Measurements from ENCODE around the gene GPR6. TPM values are rescaled to one million over a fixed set of nuclear protein-coding genes. Genes with fewer than 3 reads are reported as not detected.
A peak's percentile ranks its signal among the peaks of the same experiment; 100 is the strongest.

Gene GPR6, protein sequence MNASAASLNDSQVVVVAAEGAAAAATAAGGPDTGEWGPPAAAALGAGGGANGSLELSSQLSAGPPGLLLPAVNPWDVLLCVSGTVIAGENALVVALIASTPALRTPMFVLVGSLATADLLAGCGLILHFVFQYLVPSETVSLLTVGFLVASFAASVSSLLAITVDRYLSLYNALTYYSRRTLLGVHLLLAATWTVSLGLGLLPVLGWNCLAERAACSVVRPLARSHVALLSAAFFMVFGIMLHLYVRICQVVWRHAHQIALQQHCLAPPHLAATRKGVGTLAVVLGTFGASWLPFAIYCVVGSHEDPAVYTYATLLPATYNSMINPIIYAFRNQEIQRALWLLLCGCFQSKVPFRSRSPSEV
- total RNA-seq: not detected

- H3K4me1 Mint-ChIP-seq (ENCODE audit: low read depth): no peaks in the 10 kb centered on the region
- peaks cover 80% of the 10 kb centered on the region for H3K27me3 Mint-ChIP-seq (ENCODE audit: low read depth)
- peak within 1 kb of the TSS in 1 of 2 donors; percentile 17 for H3K4me3 Mint-ChIP-seq
- peak; percentile 56 to 66 for DNase-seq
- peaks cover 1 to 2% of the 10 kb centered on the region in 2 donors for H3K9me3 Mint-ChIP-seq
- ATAC-seq (replicated peaks in 1 of 2): peak; percentile 48 to 63
- H3K27ac Mint-ChIP-seq: no peak within 1 kb of the TSS
- peaks cover 0 to 3% of the 10 kb centered on the region in 2 donors for H3K36me3 Mint-ChIP-seq (ENCODE audit: insufficient read depth in 2 of 2)
Measured at GRCh38 chr6:109978174-109979032, at the start of gene GPR6. TSS of gene GPR6 (plus strand) at chr6:109978311. CDS start at chr6:109979113, 802 bp downstream.

GRCh38 chr6:109934293-109934692 lies 43.8 kb upstream of the GPR6 start:
- H3K36me3 Mint-ChIP-seq (ENCODE audit: insufficient read depth in 2 of 2): peaks cover 2% of the 10 kb centered on the region in 2 donors
- no peaks in the 10 kb centered on the region for H3K4me1 Mint-ChIP-seq (ENCODE audit: low read depth)
- no peaks in the 10 kb centered on the region for H3K27me3 Mint-ChIP-seq (ENCODE audit: low read depth)
- no peak overlapping the region for H3K27ac Mint-ChIP-seq
- ATAC-seq (replicated peaks in 1 of 2) (no peak), DNase-seq (no peak)
- no peak overlapping the region for H3K4me3 Mint-ChIP-seq
- H3K9me3 Mint-ChIP-seq: peaks cover 4% of the 10 kb centered on the region in 2 donors

- Mint-ChIP-seq H3K4me1 (ENCODE audit: low read depth) (no peaks in the 10 kb centered on the region), H3K36me3 (ENCODE audit: insufficient read depth in 2 of 2) (peaks cover 2% of the 10 kb centered on the region in 2 donors), H3K27me3 (ENCODE audit: low read depth) (peaks cover 26% of the 10 kb centered on the region), H3K27ac (no peak overlapping the region), H3K4me3 (no peak overlapping the region), H3K9me3 (peaks cover 4% of the 10 kb centered on the region in 2 donors)
- ATAC-seq (replicated peaks in 1 of 2) (no peak), DNase-seq (no peak)
Measured at GRCh38 chr6:109939654-109940053, 38.5 kb upstream of the GPR6 start.

- DNase-seq: no peak
- H3K4me1 Mint-ChIP-seq (ENCODE audit: low read depth): no peaks in the 10 kb centered on the region
- no peak for ATAC-seq (replicated peaks in 1 of 2)
- H3K4me3 Mint-ChIP-seq: no peak overlapping the region
- H3K36me3 Mint-ChIP-seq (ENCODE audit: insufficient read depth in 2 of 2): no peaks in the 10 kb centered on the region
- H3K27ac Mint-ChIP-seq: no peak overlapping the region
- H3K27me3 Mint-ChIP-seq (ENCODE audit: low read depth): peaks cover 26% of the 10 kb centered on the region
- no peaks in the 10 kb centered on the region for H3K9me3 Mint-ChIP-seq
Measured at GRCh38 chr6:109944448-109944847, 33.7 kb upstream of the GPR6 start.

DNA sequence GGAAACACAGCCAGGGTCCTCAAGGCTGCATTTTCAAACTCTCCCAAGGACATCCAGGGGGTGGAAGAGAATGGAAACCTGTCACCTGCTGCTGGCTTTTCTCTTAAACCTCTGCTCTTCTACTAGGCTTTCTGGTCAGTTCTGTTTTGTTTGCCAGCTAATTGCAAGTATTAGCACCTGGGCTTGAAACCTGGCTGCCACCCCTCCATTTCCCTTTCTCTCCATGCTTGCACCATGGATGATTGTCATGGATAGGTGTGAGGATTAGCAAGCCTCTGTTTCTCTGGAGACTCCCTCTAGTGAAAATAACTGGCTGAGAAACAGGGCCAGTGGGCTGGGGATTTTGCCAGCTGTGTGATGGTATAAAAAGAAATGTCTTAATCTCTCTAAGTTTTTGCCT lies 33.0 kb upstream of the GPR6 start:
- Mint-ChIP-seq H3K4me3 (no peak overlapping the region), H3K27ac (no peak overlapping the region), H3K4me1 (ENCODE audit: low read depth) (no peaks in the 10 kb centered on the region), H3K27me3 (ENCODE audit: low read depth) (peaks cover 26% of the 10 kb centered on the region), H3K36me3 (ENCODE audit: insufficient read depth in 2 of 2) (no peaks in the 10 kb centered on the region), H3K9me3 (no peaks in the 10 kb centered on the region)
- ATAC-seq (replicated peaks in 1 of 2) (no peak), DNase-seq (no peak)

DNA sequence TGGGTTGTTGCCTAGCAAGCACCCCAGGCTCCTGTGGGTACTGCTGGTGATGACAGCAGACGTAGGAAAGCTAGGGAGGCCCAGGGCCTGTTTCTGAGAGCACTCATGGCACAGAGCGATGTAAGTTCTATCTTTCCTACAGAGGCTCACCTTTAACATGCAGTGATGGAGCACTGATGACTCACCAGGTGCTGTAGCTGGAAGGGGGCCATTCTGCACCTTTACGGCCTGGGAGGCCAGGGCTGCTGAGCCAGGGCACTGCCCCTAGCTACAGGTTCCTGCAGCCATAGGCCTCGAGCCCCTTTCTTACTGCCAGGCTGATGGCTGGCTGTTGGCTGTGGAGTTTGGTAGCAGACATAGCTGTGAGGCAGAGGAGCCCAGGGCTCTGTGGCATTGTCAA lies 31.1 kb upstream of the GPR6 start:
- peaks cover 19% of the 10 kb centered on the region for H3K27me3 Mint-ChIP-seq (ENCODE audit: low read depth)
- no peak for ATAC-seq (replicated peaks in 1 of 2)
- H3K36me3 Mint-ChIP-seq (ENCODE audit: insufficient read depth in 2 of 2): no peaks in the 10 kb centered on the region
- no peak overlapping the region for H3K4me3 Mint-ChIP-seq
- no peak overlapping the region for H3K27ac Mint-ChIP-seq
- no peaks in the 10 kb centered on the region for H3K4me1 Mint-ChIP-seq (ENCODE audit: low read depth)
- no peaks in the 10 kb centered on the region for H3K9me3 Mint-ChIP-seq
- no peak for DNase-seq

- H3K36me3 Mint-ChIP-seq (ENCODE audit: insufficient read depth in 2 of 2): no peaks in the 10 kb centered on the region
Measured at GRCh38 chr6:109949281-109950065, 28.6 kb upstream of the GPR6 start.

DNA sequence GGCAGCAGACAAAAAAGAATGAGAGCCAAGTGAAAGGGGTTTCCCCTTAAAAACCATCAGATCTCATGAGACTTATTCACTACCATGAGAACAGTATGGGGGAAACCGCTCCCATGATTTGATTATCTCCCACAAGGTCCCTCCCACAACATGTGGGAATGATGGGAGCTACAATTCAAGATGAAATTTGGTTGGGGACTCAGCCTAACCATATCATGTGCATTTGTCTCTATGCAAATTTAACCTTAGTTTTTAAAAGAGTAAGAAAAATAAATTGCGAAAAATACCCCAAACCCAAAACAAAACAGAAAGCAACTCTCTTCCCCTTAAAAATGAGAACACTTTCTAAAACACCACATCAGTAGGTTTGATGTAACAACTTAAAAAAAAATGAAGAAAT lies 22.6 kb upstream of the GPR6 start:
- H3K27ac Mint-ChIP-seq: no peak overlapping the region
- no peaks in the 10 kb centered on the region for H3K4me1 Mint-ChIP-seq (ENCODE audit: low read depth)
- ATAC-seq (replicated peaks in 1 of 2) (no peak), DNase-seq (no peak)
- H3K36me3 Mint-ChIP-seq (ENCODE audit: insufficient read depth in 2 of 2): no peaks in the 10 kb centered on the region
- H3K27me3 Mint-ChIP-seq (ENCODE audit: low read depth): peaks cover 2% of the 10 kb centered on the region
- no peak overlapping the region for H3K4me3 Mint-ChIP-seq
- H3K9me3 Mint-ChIP-seq: peaks cover 3 to 4% of the 10 kb centered on the region in 2 donors

More at GRCh38 chr6:109949281-109950065, 28.6 kb upstream of the GPR6 start:
- ATAC-seq (replicated peaks in 1 of 2) (no peak), DNase-seq (no peak)
- Mint-ChIP-seq H3K4me3 (no peak overlapping the region), H3K27me3 (ENCODE audit: low read depth) (no peaks in the 10 kb centered on the region), H3K27ac (no peak overlapping the region), H3K9me3 (peaks cover 0 to under 1% of the 10 kb centered on the region in 2 donors), H3K4me1 (ENCODE audit: low read depth) (no peaks in the 10 kb centered on the region)

GRCh38 chr6:109958626-109959025 lies 19.5 kb upstream of the GPR6 start:
- Mint-ChIP-seq H3K4me3 (no peak overlapping the region), H3K36me3 (ENCODE audit: insufficient read depth in 2 of 2) (no peaks in the 10 kb centered on the region), H3K9me3 (peaks cover 3 to 4% of the 10 kb centered on the region in 2 donors), H3K27me3 (ENCODE audit: low read depth) (peaks cover 4% of the 10 kb centered on the region), H3K27ac (no peak overlapping the region), H3K4me1 (ENCODE audit: low read depth) (no peaks in the 10 kb centered on the region)
- no peak for DNase-seq
- no peak for ATAC-seq (replicated peaks in 1 of 2)

DNA sequence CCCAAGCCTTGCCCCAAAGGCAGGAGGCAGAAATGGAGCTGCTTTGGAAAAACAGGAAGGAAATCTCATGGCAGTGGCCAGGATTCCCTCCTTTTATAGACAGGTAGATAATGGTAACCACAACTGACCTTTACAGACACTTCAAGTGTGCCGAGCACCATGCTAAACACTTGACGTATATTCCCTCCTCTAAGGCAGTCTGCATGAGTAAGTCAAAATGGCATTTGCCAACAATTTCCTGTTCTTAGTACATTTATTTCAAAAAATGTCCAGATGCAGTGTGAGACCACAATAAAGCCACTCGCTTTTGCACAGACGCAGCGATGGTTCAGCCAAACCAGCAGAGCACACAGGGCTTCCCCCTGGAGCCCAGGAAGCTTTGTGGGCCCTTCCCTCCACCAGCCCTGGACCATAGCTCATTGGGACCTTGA lies 16.5 kb upstream of the GPR6 start:
- no peak for DNase-seq
- Mint-ChIP-seq H3K4me3 (no peak overlapping the region), H3K4me1 (ENCODE audit: low read depth) (no peaks in the 10 kb centered on the region), H3K27me3 (ENCODE audit: low read depth) (peaks cover 4% of the 10 kb centered on the region), H3K27ac (no peak overlapping the region), H3K36me3 (ENCODE audit: insufficient read depth in 2 of 2) (no peaks in the 10 kb centered on the region), H3K9me3 (no peaks in the 10 kb centered on the region)
- no peak for ATAC-seq (replicated peaks in 1 of 2)

- H3K27me3 Mint-ChIP-seq (ENCODE audit: low read depth): peaks cover 4% of the 10 kb centered on the region
- no peaks in the 10 kb centered on the region for H3K4me1 Mint-ChIP-seq (ENCODE audit: low read depth)
Measured at GRCh38 chr6:109962271-109962670, 15.8 kb upstream of the GPR6 start.

DNA sequence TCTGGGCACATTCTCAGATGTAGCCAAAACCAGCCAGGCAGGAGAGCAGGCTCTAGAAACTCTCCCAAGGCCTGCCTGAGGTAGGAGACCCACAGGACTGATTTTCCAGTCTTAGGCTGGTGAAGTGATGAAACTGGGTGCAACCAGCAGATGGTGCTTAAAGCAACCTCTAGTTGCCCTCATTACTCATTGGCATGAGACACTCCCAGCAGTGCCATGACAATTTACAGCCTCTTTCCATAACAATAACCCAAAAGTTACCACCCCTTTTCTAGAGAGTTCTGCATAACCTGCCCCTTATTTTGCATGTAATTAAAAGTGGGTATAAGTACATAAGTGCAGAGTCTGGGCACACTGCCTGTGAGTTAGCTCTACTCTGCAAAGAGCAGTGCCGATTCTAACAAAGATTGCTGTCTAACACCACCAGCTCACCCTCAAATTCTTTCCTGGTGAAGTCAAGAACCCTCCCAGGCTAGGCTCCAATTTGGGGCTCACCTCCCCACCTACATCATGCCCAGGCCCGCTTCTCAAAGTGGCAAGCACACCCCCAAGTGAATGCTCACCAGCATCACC lies 14.4 kb upstream of the GPR6 start:
- H3K4me1 Mint-ChIP-seq (ENCODE audit: low read depth): no peaks in the 10 kb centered on the region
- H3K36me3 Mint-ChIP-seq (ENCODE audit: insufficient read depth in 2 of 2): no peaks in the 10 kb centered on the region
- H3K27ac Mint-ChIP-seq: no peak overlapping the region
- DNase-seq (no peak), ATAC-seq (replicated peaks in 1 of 2) (no peak)
- no peaks in the 10 kb centered on the region for H3K9me3 Mint-ChIP-seq
- peaks cover 4% of the 10 kb centered on the region for H3K27me3 Mint-ChIP-seq (ENCODE audit: low read depth)
- no peak overlapping the region for H3K4me3 Mint-ChIP-seq

More at GRCh38 chr6:109962271-109962670, 15.8 kb upstream of the GPR6 start:
- H3K36me3 Mint-ChIP-seq (ENCODE audit: insufficient read depth in 2 of 2): no peaks in the 10 kb centered on the region
- no peaks in the 10 kb centered on the region for H3K9me3 Mint-ChIP-seq
- ATAC-seq (replicated peaks in 1 of 2): no peak
- H3K4me3 Mint-ChIP-seq: no peak overlapping the region
- DNase-seq: no peak
- H3K27ac Mint-ChIP-seq: no peak overlapping the region

All from activated T-cell treated with anti-CD3 and anti-CD28 coated beads, Interleukin-2, amount 50 U/mL, for 72 hours (primary cell).